Measurements from ENCODE around the gene DCBLD2.
"Not testable (repeated sequence)": the region's sequence is repeated elsewhere in the genome, so short reads cannot be mapped to it uniquely, and the experiment has no call there.

The DCBLD2 gene

GRCh38 chr3:98843266-98843959 lies 58.1 kb downstream of the DCBLD2 start:
- no peak overlapping the region for H3K4me3 ChIP-seq

GRCh38 chr3:98839846-98840245 lies 61.6 kb downstream of the DCBLD2 start:
- no peak overlapping the region for H3K4me3 ChIP-seq

More at GRCh38 chr3:98843266-98843959, 58.1 kb downstream of the DCBLD2 start:
- no peak overlapping the region for H3K27ac ChIP-seq

GRCh38 chr3:98831060-98831459 lies 70.4 kb downstream of the DCBLD2 start:
- H3K4me3 ChIP-seq, H3K27ac ChIP-seq: not testable (repeated sequence)

More at GRCh38 chr3:98839846-98840245, 61.6 kb downstream of the DCBLD2 start:
- H3K27ac ChIP-seq, result no peak overlapping the region

GRCh38 chr3:98829246-98829832 lies 72.2 kb downstream of the DCBLD2 start:
- Histone ChIP-seq H3K4me3 (no peak overlapping the region), H3K27ac (no peak overlapping the region)

GRCh38 chr3:98827221-98827920 lies 74.1 kb downstream of the DCBLD2 start:
- Histone ChIP-seq H3K27ac (no peak overlapping the region), H3K4me3 (no peak overlapping the region)

GRCh38 chr3:98826126-98826525 lies 75.4 kb downstream of the DCBLD2 start:
- no peak overlapping the region for H3K4me3 ChIP-seq
- peak overlapping the region in 2 of 21 experiments; percentile 1 to 3 for H3K27ac ChIP-seq

- Histone ChIP-seq H3K27ac (no peak overlapping the region), H3K4me3 (no peak overlapping the region)
These were observed 77.2 kb downstream of the DCBLD2 start for GRCh38 chr3:98824256-98824655.

GRCh38 chr3:98823791-98824190 lies 77.7 kb downstream of the DCBLD2 start:
- Histone ChIP-seq H3K27ac (no peak overlapping the region), H3K4me3 (no peak overlapping the region)

GRCh38 chr3:98821063-98821462 lies 80.4 kb downstream of the DCBLD2 start:
- H3K27ac ChIP-seq, result no peak overlapping the region
- no peak overlapping the region for H3K4me3 ChIP-seq

GRCh38 chr3:98817547-98818041 lies 83.9 kb downstream of the DCBLD2 start:
- H3K27ac ChIP-seq, result no peak overlapping the region
- no peak overlapping the region for H3K4me3 ChIP-seq

- no peak overlapping the region for H3K27ac ChIP-seq
These were observed 86.6 kb downstream of the DCBLD2 start for GRCh38 chr3:98814817-98815420.

GRCh38 chr3:98812851-98813374 lies 88.6 kb downstream of the DCBLD2 start:
- Histone ChIP-seq H3K4me3 (no peak overlapping the region), H3K27ac (no peak overlapping the region)

More at GRCh38 chr3:98814817-98815420, 86.6 kb downstream of the DCBLD2 start:
- H3K4me3 ChIP-seq, result no peak overlapping the region

- H3K4me3 ChIP-seq, result no peak overlapping the region
- H3K27ac ChIP-seq, result no peak overlapping the region
These were observed 90.4 kb downstream of the DCBLD2 start for GRCh38 chr3:98811048-98811447.

- H3K27ac ChIP-seq, result no peak overlapping the region
- no peak overlapping the region for H3K4me3 ChIP-seq
These were observed 91.9 kb downstream of the DCBLD2 start for GRCh38 chr3:98809557-98809956.

- Histone ChIP-seq H3K4me3 (no peak overlapping the region), H3K27ac (peak overlapping the region in 1 of 21 experiments; percentile 42)
These were observed 93.4 kb downstream of the DCBLD2 start for GRCh38 chr3:98808071-98808470.

GRCh38 chr3:98807561-98807960 lies 93.9 kb downstream of the DCBLD2 start:
- Histone ChIP-seq H3K4me3 (no peak overlapping the region), H3K27ac (peak overlapping the region in 5 of 21 experiments; percentile 17 to 58 (median 42))

GRCh38 chr3:98807011-98807410 lies 94.5 kb downstream of the DCBLD2 start:
- Histone ChIP-seq H3K27ac (peak overlapping the region in 7 of 21 experiments; percentile 2 to 58 (median 41)), H3K4me3 (no peak overlapping the region)

- H3K4me3 ChIP-seq, result no peak overlapping the region
These were observed 95.0 kb downstream of the DCBLD2 start for GRCh38 chr3:98806521-98806920.

GRCh38 chr3:98805571-98805970 lies 95.9 kb downstream of the DCBLD2 start:
- Histone ChIP-seq H3K27ac (no peak overlapping the region), H3K4me3 (no peak overlapping the region)

More at GRCh38 chr3:98806521-98806920, 95.0 kb downstream of the DCBLD2 start:
- peak overlapping the region in 6 of 21 experiments; percentile 2 to 58 (median 42) for H3K27ac ChIP-seq
